B cell (primary cell): ENCODE data around the gene F2RL3. TPM values are rescaled to one million over a fixed set of nuclear protein-coding genes. Genes with fewer than 3 reads are reported as not detected.

Experiments used
- ATAC-seq: fragments of 200-7000 bp; cut with Tn5 transposase; one replicate; pipeline ENCODE4 v1.10.0; 2021; ENCODE audit warnings: low read depth, mild to moderate bottlenecking, moderate number of reproducible peaks, moderate library complexity
- CTCF ChIA-PET: fragments of 350-600 bp; sonication (Branson Sonifier 250); formaldehyde crosslinking; loops from one replicate; lab custom pipeline; 2021; ENCODE audit warnings: antibody characterized with exemption, inconsistent platforms; lab: Charles Lee
- POLR2A ChIA-PET: fragments of 350-600 bp; sonication (Branson Sonifier 250); formaldehyde crosslinking; loops from one replicate; lab custom pipeline; 2021; ENCODE audit warnings: antibody characterized with exemption; lab: Charles Lee
- DNase-seq: peaks from one replicate; pipeline ENCODE4 v3.0.0; 2013
- H2AFZ ChIP-seq: 2 replicates; pipeline ENCODE4 v1.6.1; 2012; ENCODE audit warnings: mild to moderate bottlenecking, low read depth, low read length; ENCODE audit not compliant: insufficient read depth, poor library complexity, severe bottlenecking
- H3K27ac ChIP-seq, 2 donors: 1 replicate in 1 of 2; 2 replicates in 1 of 2; pipeline ENCODE4 v1.5.1; 2012 to 2013; ENCODE audit warnings: low read length in 2 of 2, mild to moderate bottlenecking in 2 of 2, moderate library complexity in 1 of 2
- H3K27me3 ChIP-seq, 4 experiments: fragments of 200-600 bp in 1 of 4; sonication (generic) in 1 of 4; replicated peaks in 1 of 4; 1 replicate in 2 of 4; 2 replicates in 2 of 4; pipeline versions ENCODE4 v1.6.1 to v1.7.0; 2013 to 2016; ENCODE audit warnings: low read length in 3 of 4, mild to moderate bottlenecking in 2 of 4, mixed read lengths in 1 of 4, moderate library complexity in 1 of 4; ENCODE audit not compliant: insufficient read depth in 4 of 4, control insufficient read depth in 3 of 4; ENCODE audit errors: control extremely low read depth in 1 of 4
- H3K36me3 ChIP-seq, 2 experiments: replicated peaks in 1 of 2; 1 replicate in 1 of 2; 2 replicates in 1 of 2; pipeline versions ENCODE4 v1.6.1 to v1.7.1; 2013; ENCODE audit warnings: low read length in 1 of 2; ENCODE audit not compliant: insufficient read depth in 2 of 2, control insufficient read depth in 1 of 2; ENCODE audit errors: control extremely low read depth in 1 of 2, extremely low read depth in 1 of 2
- H3K4me1 ChIP-seq, 2 donors: fragments of 200-600 bp in 1 of 2; sonication (generic) in 1 of 2; 1 replicate in 1 of 2; 2 replicates in 1 of 2; pipeline versions ENCODE4 v1.5.1 to v1.6.1; 2013 to 2017; ENCODE audit warnings: low read length in 2 of 2; ENCODE audit not compliant: control insufficient read depth in 2 of 2, insufficient read depth in 2 of 2
- H3K4me2 ChIP-seq: replicated peaks from 2 replicates; pipeline ENCODE3; 2012; ENCODE audit warnings: mild to moderate bottlenecking, low read depth, low read length; ENCODE audit not compliant: poor library complexity, severe bottlenecking
- H3K4me3 ChIP-seq, 5 experiments: fragments of 200-600 bp in 1 of 5; sonication (generic) in 1 of 5; 1 replicate in 3 of 5; 2 replicates in 2 of 5; pipeline versions ENCODE4 v1.5.1 to v1.7.0; 2011 to 2016; ENCODE audit warnings: low read length in 4 of 5, mild to moderate bottlenecking in 4 of 5, low read depth in 2 of 5, control low read depth in 1 of 5, moderate library complexity in 1 of 5; ENCODE audit not compliant: insufficient read depth in 1 of 5; ENCODE audit errors: control extremely low read depth in 1 of 5, extremely low read depth in 1 of 5
- H3K79me2 ChIP-seq: fragments of 200-600 bp; sonication (generic); one replicate; pipeline ENCODE4 v1.6.0; 2016; ENCODE audit warnings: low read length; ENCODE audit not compliant: control insufficient read depth, insufficient read depth
- H3K9ac ChIP-seq: fragments of 200-600 bp; sonication (generic); 2 replicates; pipeline ENCODE4 v1.6.1; 2017; ENCODE audit warnings: mild to moderate bottlenecking, low read length, moderate library complexity
- H3K9me3 ChIP-seq, 3 donors: one replicate each; pipeline versions ENCODE4 v1.6.1 to v1.7.1; 2013; ENCODE audit warnings: low read length in 2 of 3; ENCODE audit not compliant: control insufficient read depth in 2 of 3, insufficient read depth in 1 of 3; ENCODE audit errors: control extremely low read depth in 1 of 3
- H4K20me1 ChIP-seq: 2 replicates; pipeline ENCODE4 v1.6.0; 2012; ENCODE audit warnings: mild to moderate bottlenecking, low read length; ENCODE audit not compliant: insufficient read depth, control insufficient read depth, poor library complexity, severe bottlenecking
- H3K27ac Mint-ChIP-seq: one replicate; pipeline ENCODE4 v1.8.0; 2021; ENCODE audit warnings: mixed read lengths
- H3K27me3 Mint-ChIP-seq: one replicate; pipeline ENCODE4 v1.8.0; 2021; ENCODE audit warnings: mixed read lengths
- H3K4me1 Mint-ChIP-seq: one replicate; pipeline ENCODE4 v1.8.0; 2021; ENCODE audit warnings: mixed read lengths
- H3K4me3 Mint-ChIP-seq: one replicate; pipeline ENCODE4 v1.8.0; 2021; ENCODE audit warnings: mixed read lengths
- H3K9me3 Mint-ChIP-seq: one replicate; pipeline ENCODE4 v1.8.0; 2022; ENCODE audit warnings: mixed read lengths; ENCODE audit not compliant: insufficient read depth
- CTCF ChIP-seq: fragments of 200-600 bp; IDR thresholded peaks from one replicate; pipeline ENCODE4 v1.8.0; 2022; ENCODE audit warnings: antibody characterized with exemption, mild to moderate bottlenecking
- EZH2 ChIP-seq: IDR thresholded peaks from 2 replicates; pipeline ENCODE4 v1.6.1; 2012; ENCODE audit warnings: borderline replicate concordance, low read depth, mild to moderate bottlenecking, moderate library complexity, low read length; ENCODE audit not compliant: insufficient read depth, poor library complexity, severe bottlenecking
- WGBS: methylation state at CpG from one replicate; pipeline ENCODE4 v1.1.5; 2013; ENCODE audit warnings: missing lambda C conversion rate; ENCODE audit not compliant: insufficient coverage; 5-methylcytosine and 5-hydroxymethylcytosine counted together
- intact Hi-C: fragments of 100-400 bp; cut with micrococcal nuclease; formaldehyde crosslinking; loops from one replicate; pipeline ENCODE4 v1.10.0; 2022
- polyA plus RNA-seq: library from polyadenylated mRNA; depleted of rRNA; stranded (reverse); fragments of >200 nt; gene quantifications from 2 replicates; pipeline ENCODE4 v1.2.3, GENCODE V29; 2012
- total RNA-seq, 2 donors: library from RNA; stranded (reverse); fragments of 120-200 nt in 1 of 2; gene quantifications; 1 replicate in 1 of 2; 2 replicates in 1 of 2; pipeline versions ENCODE4 v1.2.3 to v1.2.4, GENCODE V29; 2013 to 2022

The F2RL3 gene
- total and polyA plus RNA-seq, 2 donors (not counting 1 experiment from before 2014, with no cell fraction given), result 0.01 to 1.1 TPM

GRCh38 chr19:16930753-16931152 is 42.0 kb downstream of the F2RL3 start:
- Mint-ChIP-seq H3K4me1 (no peaks in the 10 kb centered on the region), H3K4me3 (no peak overlapping the region), H3K27ac (no peak overlapping the region), H3K27me3 (peaks cover 28% of the 10 kb centered on the region), H3K9me3 (peaks cover 21% of the 10 kb centered on the region)
- H3K4me3 ChIP-seq, result no peak overlapping the region
- no peaks in the 10 kb centered on the region for H3K79me2 ChIP-seq
- H4K20me1 ChIP-seq, result no peaks in the 10 kb centered on the region
- H3K27ac ChIP-seq, result no peak overlapping the region
- H3K36me3 ChIP-seq, result no peaks in the 10 kb centered on the region
- ChIA-PET CTCF (no interaction called here), POLR2A (no interaction called here)
- no peak overlapping the region for H3K9ac ChIP-seq
- intact Hi-C loops, result no loop called here
- H3K9me3 ChIP-seq, result peaks cover 0 to 33% (median 19%) of the 10 kb centered on the region in 3 donors
- peaks cover 0 to 9% (median 0%) of the 10 kb centered on the region in 4 experiments for H3K27me3 ChIP-seq
- DNase-seq (no peak), ATAC-seq (no peak)
- WGBS, result 72% methylated on average over 5 of the region's 5 CpGs
- H3K4me2 ChIP-seq, result no peak overlapping the region
- no peaks in the 10 kb centered on the region for H3K4me1 ChIP-seq
- no peak overlapping the region for H2AFZ ChIP-seq
- no peak for TF ChIP-seq EZH2
- TF ChIP-seq CTCF, result no peak

DNA sequence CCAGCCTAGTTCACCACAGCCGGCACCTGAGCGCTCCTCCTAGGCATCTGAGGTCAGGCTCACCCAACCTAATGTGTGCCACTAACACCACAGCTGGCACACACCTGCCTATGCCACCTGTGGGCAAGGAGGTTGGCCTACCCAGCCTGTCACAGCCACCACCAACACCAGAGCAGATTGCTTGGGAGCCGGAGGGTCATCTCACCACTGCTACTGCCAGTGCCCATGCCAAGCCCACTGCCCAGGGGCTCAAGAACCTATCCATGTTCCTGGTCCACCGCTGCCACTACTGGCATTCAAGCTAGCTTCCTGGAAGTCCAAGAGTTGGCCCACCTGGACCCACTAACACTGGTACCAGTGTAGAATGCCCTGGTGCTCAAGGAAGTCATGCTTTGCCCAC is 42.5 kb downstream of the F2RL3 start:
- peaks cover 0 to 9% (median 0%) of the 10 kb centered on the region in 4 experiments for H3K27me3 ChIP-seq
- ChIA-PET CTCF (no interaction called here), POLR2A (no interaction called here)
- H3K27ac ChIP-seq, result no peak overlapping the region
- no peaks in the 10 kb centered on the region for H3K4me1 ChIP-seq
- DNase-seq (no peak), ATAC-seq (no peak)
- intact Hi-C loops, result no loop called here
- TF ChIP-seq CTCF (no peak), EZH2 (no peak)
- H3K36me3 ChIP-seq, result no peaks in the 10 kb centered on the region
- 91% methylated on average over 4 of the region's 4 CpGs for WGBS
- H3K9me3 ChIP-seq, result peaks cover 0 to 36% (median 19%) of the 10 kb centered on the region in 3 donors
- peaks cover 24% of the 10 kb centered on the region for H3K9me3 Mint-ChIP-seq
- no peak overlapping the region for H2AFZ ChIP-seq
- no peaks in the 10 kb centered on the region for H3K79me2 ChIP-seq
- no peaks in the 10 kb centered on the region for H4K20me1 ChIP-seq
- no peak overlapping the region for H3K9ac ChIP-seq
- H3K4me1 Mint-ChIP-seq, result no peaks in the 10 kb centered on the region
- no peak overlapping the region for H3K4me3 ChIP-seq
- H3K4me2 ChIP-seq, result no peak overlapping the region
- H3K4me3 Mint-ChIP-seq, result no peak overlapping the region
- no peak overlapping the region for H3K27ac Mint-ChIP-seq
- peaks cover 28% of the 10 kb centered on the region for H3K27me3 Mint-ChIP-seq
